Hematopoietic multipotent progenitor cell treated with erythropoietin and hydrocortisone succinate and interleukin-3 and kit ligand, for 4 days (in vitro differentiated cells): ENCODE data around the gene ZNF705A.
"Not testable (repeated sequence)": the region's sequence is repeated elsewhere in the genome, so short reads cannot be mapped to it uniquely, and the experiment has no call there.

Experiments used
- DNase-seq: peaks from one replicate; pipeline ENCODE4 v3.0.0-alpha.2; 2015

Gene ZNF705A

GRCh38 chr12:8188088-8188487, 31.3 kb downstream of the ZNF705A start:
- not testable (repeated sequence) for DNase-seq

GRCh38 chr12:8197685-8198308, 41.0 kb downstream of the ZNF705A start:
- not testable (repeated sequence) for DNase-seq

DNA sequence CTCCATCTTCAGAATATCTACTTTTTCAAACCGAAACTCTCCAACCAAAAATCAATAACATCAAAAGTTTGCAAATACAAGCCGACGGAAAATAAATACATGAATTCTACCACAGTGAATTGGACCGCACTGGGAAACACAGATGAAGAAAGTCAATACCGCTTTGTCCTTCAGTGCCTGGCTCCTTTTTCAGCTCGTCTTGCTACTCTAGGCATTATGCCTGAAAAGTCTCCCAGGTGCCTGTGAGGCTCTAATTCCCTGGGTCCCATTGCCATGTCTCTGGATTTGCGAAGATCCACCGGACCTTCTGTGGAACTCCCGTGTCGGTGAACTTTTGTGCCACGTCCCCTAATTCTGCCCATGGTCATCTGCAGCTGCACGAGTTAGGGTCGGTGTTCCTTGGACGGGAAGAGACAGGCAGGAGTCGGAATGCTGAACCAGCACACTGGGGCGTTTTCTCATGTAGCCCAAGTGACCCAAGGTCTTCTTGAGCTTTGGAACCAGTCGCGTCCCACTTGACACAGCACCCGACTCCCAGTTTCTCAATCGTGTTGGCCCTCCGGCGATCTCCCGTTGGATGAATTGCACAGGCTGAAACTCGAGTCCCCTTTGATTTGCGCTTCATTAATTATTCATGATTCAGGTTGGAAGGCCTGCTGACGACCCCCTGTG, 62.0 kb downstream of the ZNF705A start:
- not testable (repeated sequence) for DNase-seq

- not testable (repeated sequence) for DNase-seq
These were observed 64.6 kb downstream of the ZNF705A start for GRCh38 chr12:8221375-8221774.

DNA sequence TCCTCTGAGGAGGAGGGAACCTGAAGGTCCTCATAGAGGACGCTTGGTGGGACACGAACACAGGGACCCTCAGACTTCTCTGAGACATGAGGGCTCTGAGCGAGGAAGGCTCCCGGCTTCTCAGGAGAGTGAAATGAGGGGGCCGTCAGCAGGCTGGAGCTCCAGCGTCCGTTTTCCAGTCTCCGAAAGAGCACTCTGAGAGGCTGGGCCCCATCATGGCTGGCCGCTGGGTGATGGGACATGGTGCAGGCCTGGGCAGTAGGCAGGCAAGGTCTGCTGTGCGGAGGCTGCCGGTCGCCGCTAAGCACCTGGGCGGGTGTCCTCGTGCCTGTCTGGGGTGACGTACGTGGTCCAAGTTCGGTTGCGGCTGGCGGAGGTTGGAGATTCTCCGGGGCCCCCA, 65.0 kb downstream of the ZNF705A start:
- DNase-seq, result not testable (repeated sequence)

- DNase-seq, result not testable (repeated sequence)
These were observed 65.5 kb downstream of the ZNF705A start for GRCh38 chr12:8222303-8222702.

GRCh38 chr12:8223646-8224045, 66.8 kb downstream of the ZNF705A start:
- DNase-seq, result not testable (repeated sequence)

DNA sequence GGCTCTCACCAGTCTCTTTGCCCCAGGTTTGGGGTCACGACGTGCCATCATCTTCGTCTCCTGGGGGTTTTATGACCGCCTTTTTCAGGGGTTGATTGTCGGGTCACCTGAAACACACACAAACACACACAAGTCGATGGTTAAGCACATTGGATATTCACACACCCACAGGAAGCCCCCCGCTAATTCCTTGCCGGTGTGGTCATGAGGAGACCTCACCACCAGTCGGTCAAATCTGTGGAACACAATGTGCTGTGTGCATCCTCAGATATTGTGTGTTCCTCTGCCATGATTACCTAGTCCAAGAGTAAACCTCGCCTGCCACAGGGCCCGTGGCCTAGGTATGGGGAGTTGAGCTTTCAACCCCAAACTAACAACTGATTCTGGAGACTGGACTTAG, 68.0 kb downstream of the ZNF705A start:
- not testable (repeated sequence) for DNase-seq

GRCh38 chr12:8226355-8226754, 69.5 kb downstream of the ZNF705A start:
- no peak for DNase-seq

- DNase-seq, result peak; percentile 37
These were observed 70.3 kb downstream of the ZNF705A start, which contains the start of gene FAM90A1 for GRCh38 chr12:8226992-8227731. TSS of gene FAM90A1 (minus strand) at chr12:8227618. CDS start at chr12:8224832, 2,786 bp downstream.

DNA sequence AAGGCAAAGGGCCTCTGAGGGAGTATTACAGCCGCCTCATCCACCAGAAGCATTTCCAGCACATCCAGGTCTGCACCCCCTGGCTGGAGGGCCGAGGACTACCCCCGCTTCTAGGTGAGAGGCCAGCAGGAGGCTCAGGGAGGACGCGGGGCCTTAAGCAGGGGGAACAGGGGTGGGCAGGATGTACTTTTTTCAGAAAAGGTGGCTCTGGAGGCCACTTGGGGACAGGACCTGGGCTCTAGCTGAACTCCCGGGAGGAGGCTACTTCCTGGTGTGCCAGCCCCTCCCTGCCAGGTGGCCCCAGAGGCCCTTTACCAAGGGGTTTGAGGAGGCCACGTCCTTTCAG, 70.9 kb downstream of the ZNF705A start:
- DNase-seq, result not testable (repeated sequence)

DNA sequence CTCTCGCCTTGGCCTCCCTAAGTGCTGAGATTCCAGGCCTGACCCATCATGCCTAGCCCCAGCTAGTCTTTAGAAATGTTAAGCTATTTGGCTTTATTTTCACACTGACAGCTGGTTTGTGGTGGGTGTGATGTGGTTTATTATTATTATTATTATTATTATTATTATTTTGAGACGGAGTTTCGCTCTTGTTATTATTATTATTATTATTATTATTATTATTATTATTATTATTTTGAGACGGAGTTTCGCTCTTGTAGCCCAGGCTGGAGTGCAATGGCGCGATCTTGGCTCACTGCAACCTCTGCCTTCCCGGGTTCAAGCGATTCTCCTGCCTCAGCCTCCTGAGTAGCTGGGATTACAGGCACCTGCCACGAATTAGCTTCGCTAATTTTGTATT, 71.8 kb downstream of the ZNF705A start:
- DNase-seq, result not testable (repeated sequence)

DNA sequence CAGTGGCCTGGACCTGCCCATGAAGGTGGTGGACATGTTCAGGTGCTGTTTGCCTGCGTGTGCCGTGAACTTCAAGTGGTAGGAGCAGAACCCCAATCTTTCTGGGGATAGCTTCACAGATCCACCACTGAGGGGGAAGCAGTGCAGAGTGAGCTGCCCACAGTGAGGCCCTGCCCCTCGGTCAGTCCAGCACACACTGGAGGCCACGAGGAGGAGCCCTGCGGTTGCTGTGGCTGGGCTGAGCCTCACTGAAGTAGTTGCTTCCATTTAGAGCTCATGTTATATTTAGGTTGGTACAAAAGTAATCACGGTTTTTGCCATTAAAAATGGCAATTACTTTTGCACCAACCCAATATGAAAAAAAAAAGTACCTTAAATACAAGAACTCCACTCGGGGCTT, 72.7 kb downstream of the ZNF705A start:
- not testable (repeated sequence) for DNase-seq
